Measurements from ENCODE around the gene C1QB.

DNA sequence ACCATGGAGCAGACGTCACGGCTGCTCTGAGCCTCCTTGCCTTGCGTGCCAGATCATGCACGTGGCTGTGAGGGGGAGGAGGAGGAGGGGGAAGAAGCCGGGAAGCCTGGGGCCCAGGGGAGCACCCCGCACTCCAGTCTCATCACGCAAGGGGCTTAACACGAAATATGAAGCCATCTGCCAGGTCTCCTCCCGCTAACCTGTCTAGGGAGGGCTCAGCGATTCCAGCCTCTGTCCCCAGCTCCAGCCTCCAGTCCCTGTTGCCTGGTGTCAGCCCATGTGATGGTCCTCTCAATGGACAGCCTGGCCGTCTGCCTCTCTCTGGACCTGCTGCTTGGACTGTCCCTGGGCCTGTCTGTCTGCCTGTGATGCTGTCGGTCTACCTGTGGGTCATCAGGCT is 39.1 kb upstream of the C1QB start:
- TF ChIP-seq, protein P1, sequence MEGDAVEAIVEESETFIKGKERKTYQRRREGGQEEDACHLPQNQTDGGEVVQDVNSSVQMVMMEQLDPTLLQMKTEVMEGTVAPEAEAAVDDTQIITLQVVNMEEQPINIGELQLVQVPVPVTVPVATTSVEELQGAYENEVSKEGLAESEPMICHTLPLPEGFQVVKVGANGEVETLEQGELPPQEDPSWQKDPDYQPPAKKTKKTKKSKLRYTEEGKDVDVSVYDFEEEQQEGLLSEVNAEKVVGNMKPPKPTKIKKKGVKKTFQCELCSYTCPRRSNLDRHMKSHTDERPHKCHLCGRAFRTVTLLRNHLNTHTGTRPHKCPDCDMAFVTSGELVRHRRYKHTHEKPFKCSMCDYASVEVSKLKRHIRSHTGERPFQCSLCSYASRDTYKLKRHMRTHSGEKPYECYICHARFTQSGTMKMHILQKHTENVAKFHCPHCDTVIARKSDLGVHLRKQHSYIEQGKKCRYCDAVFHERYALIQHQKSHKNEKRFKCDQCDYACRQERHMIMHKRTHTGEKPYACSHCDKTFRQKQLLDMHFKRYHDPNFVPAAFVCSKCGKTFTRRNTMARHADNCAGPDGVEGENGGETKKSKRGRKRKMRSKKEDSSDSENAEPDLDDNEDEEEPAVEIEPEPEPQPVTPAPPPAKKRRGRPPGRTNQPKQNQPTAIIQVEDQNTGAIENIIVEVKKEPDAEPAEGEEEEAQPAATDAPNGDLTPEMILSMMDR (IDR thresholded peaks at IDR 0.05 in 8 of 11, conservative IDR thresholded peaks at IDR 0.05 in 3 of 11), result no peak
- no peak for TF ChIP-seq POLR2AphosphoS5 (IDR thresholded peaks at IDR 0.05)
